Activated CD8-positive, alpha-beta T cell treated with anti-CD3 and anti-CD28 coated beads for 36 hours (primary cell): ENCODE data around the gene PRR18. TPM values are rescaled to one million over a fixed set of nuclear protein-coding genes. Genes with fewer than 3 reads are reported as not detected.
A peak's percentile ranks its signal among the peaks of the same experiment; 100 is the strongest.

Experiments
- ATAC-seq: fragments of 200-7000 bp; cut with Tn5 transposase; one replicate; pipeline ENCODE4 v1.10.0; 2021; ENCODE audit warnings: mild to moderate bottlenecking, moderate library complexity
- CTCF ChIA-PET: fragments of 350-600 bp; sonication (Branson Sonifier 250); formaldehyde crosslinking; loops from one replicate; lab custom pipeline; 2021; ENCODE audit warnings: antibody characterized with exemption; lab: Charles Lee
- POLR2A ChIA-PET: fragments of 350-600 bp; sonication (Branson Sonifier 250); formaldehyde crosslinking; loops from one replicate; lab custom pipeline; 2021; ENCODE audit warnings: antibody characterized with exemption; lab: Charles Lee
- DNase-seq: peaks from one replicate; pipeline ENCODE4 v3.0.0-alpha.2; 2020
- H3K27ac Mint-ChIP-seq: one replicate; pipeline ENCODE4 v1.8.0; 2021; ENCODE audit warnings: mild to moderate bottlenecking, mixed read lengths
- H3K27me3 Mint-ChIP-seq: one replicate; pipeline ENCODE4 v1.8.0; 2021; ENCODE audit warnings: mixed read lengths
- H3K36me3 Mint-ChIP-seq: one replicate; pipeline ENCODE4 v1.8.0; 2021; ENCODE audit warnings: low read depth, mixed read lengths
- H3K4me1 Mint-ChIP-seq: one replicate; pipeline ENCODE4 v1.8.0; 2021; ENCODE audit warnings: low read depth, mixed read lengths
- H3K4me3 Mint-ChIP-seq: one replicate; pipeline ENCODE4 v1.8.0; 2021; ENCODE audit warnings: mild to moderate bottlenecking, moderate library complexity, mixed read lengths
- H3K9me3 Mint-ChIP-seq: one replicate; pipeline ENCODE4 v1.8.0; 2021; ENCODE audit warnings: mixed read lengths
- CTCF ChIP-seq: fragments of 200-600 bp; IDR thresholded peaks from one replicate; pipeline ENCODE4 v1.8.0; 2022; ENCODE audit warnings: antibody characterized with exemption, mild to moderate bottlenecking
- intact Hi-C: fragments of 100-400 bp; cut with micrococcal nuclease; formaldehyde crosslinking; loops from one replicate; pipeline ENCODE4 v1.10.0; 2022
- total RNA-seq, 2 experiments: library from RNA; stranded (reverse); gene quantifications; one replicate each; pipeline ENCODE4 v1.2.3, GENCODE V29; 2021

Gene PRR18
- total RNA-seq, 2 experiments from 2014 or later = 0.23 to 0.27 TPM

- DNase-seq (no peak), ATAC-seq (no peak)
- no peaks in the 10 kb centered on the region for H3K4me1 Mint-ChIP-seq
- H3K27me3 Mint-ChIP-seq = no peaks in the 10 kb centered on the region
- H3K9me3 Mint-ChIP-seq = no peaks in the 10 kb centered on the region
- no peak overlapping the region for H3K27ac Mint-ChIP-seq
- intact Hi-C loops = no loop called here
- no peak for TF ChIP-seq CTCF
- H3K36me3 Mint-ChIP-seq = no peaks in the 10 kb centered on the region
- no peak overlapping the region for H3K4me3 Mint-ChIP-seq
- ChIA-PET POLR2A (no interaction called here), CTCF (interaction anchor here (0.8 to 2.1 kb wide), 4 partner anchors 64 to 75 kb away, joined by 3 to 8 read pairs (median 4); no protein-coding TSS in a partner anchor)
These were observed 9.3 kb upstream of the PRR18 start for GRCh38 chr6:166317261-166318212.

GRCh38 chr6:166315436-166315835, 7.2 kb upstream of the PRR18 start:
- ATAC-seq (no peak), DNase-seq (no peak)
- H3K4me3 Mint-ChIP-seq = no peak overlapping the region
- H3K27ac Mint-ChIP-seq = no peak overlapping the region
- intact Hi-C loops = no loop called here
- H3K9me3 Mint-ChIP-seq = no peaks in the 10 kb centered on the region
- TF ChIP-seq CTCF = no peak
- ChIA-PET CTCF (no interaction called here), POLR2A (no interaction called here)
- no peaks in the 10 kb centered on the region for H3K4me1 Mint-ChIP-seq
- H3K27me3 Mint-ChIP-seq = no peaks in the 10 kb centered on the region
- H3K36me3 Mint-ChIP-seq = no peaks in the 10 kb centered on the region

GRCh38 chr6:166314454-166314853, 6.3 kb upstream of the PRR18 start:
- Mint-ChIP-seq H3K4me1 (no peaks in the 10 kb centered on the region), H3K36me3 (no peaks in the 10 kb centered on the region), H3K27me3 (peaks cover 7% of the 10 kb centered on the region), H3K4me3 (no peak overlapping the region), H3K9me3 (no peaks in the 10 kb centered on the region), H3K27ac (no peak overlapping the region)
- ChIA-PET POLR2A (no interaction called here), CTCF (interaction anchor here (1.0 to 6.8 kb wide), 14 partner anchors 8 to 111 kb away, joined by 3 to 102 read pairs (median 7); no protein-coding TSS in a partner anchor)
- DNase-seq (no peak), ATAC-seq (no peak)
- TF ChIP-seq CTCF = no peak
- intact Hi-C loops = loop anchor here (5.0 kb wide), 1 partner anchor 68 kb away; the partner anchor contains the start of gene MPC1

- Mint-ChIP-seq H3K27me3 (peaks cover 14% of the 10 kb centered on the region), H3K27ac (no peak overlapping the region), H3K36me3 (no peaks in the 10 kb centered on the region), H3K9me3 (no peaks in the 10 kb centered on the region), H3K4me1 (no peaks in the 10 kb centered on the region), H3K4me3 (no peak overlapping the region)
- intact Hi-C loops = loop anchor here (2.0 to 5.0 kb wide), 2 partner anchors 69 to 87 kb away; partner anchors contain the start of gene MPC1
- DNase-seq (peak; percentile 76), ATAC-seq (peak; percentile 96)
- POLR2A ChIA-PET = interaction anchor here (0.8 to 0.9 kb wide), 3 partner anchors 14 to 23 kb away, joined by 3 to 4 read pairs (median 3); no protein-coding TSS in a partner anchor
- CTCF ChIA-PET = interaction anchor here (0.7 to 6.8 kb wide), 28 partner anchors 9 to 156 kb away, joined by 3 to 102 read pairs (median 4); no protein-coding TSS in a partner anchor
- TF ChIP-seq CTCF = peak; percentile 76
These were observed 5.3 kb upstream of the PRR18 start for GRCh38 chr6:166313255-166314070.
